Gastroesophageal sphincter (tissue), 3 donors: ENCODE results near the gene SSNA1.

Experiments used
- POLR2A ChIP-seq, 2 donors: fragments of 450-650 bp; IDR thresholded peaks; one replicate each; pipeline ENCODE4 v1.6.1; 2017; ENCODE audit warnings: antibody characterized with exemption in 2 of 2, mild to moderate bottlenecking in 2 of 2, moderate library complexity in 1 of 2
- TF ChIP-seq, protein P1 (sequence below), 4 experiments: fragments of 200-600 bp in 2 of 4; fragments of 450-650 bp in 2 of 4; sonication (generic) in 1 of 4; IDR thresholded peaks; one replicate each; pipeline ENCODE4 v1.5.1; 2017 to 2019; ENCODE audit warnings: antibody characterized with exemption in 4 of 4, mild to moderate bottlenecking in 2 of 4, moderate library complexity in 2 of 4

DNA sequence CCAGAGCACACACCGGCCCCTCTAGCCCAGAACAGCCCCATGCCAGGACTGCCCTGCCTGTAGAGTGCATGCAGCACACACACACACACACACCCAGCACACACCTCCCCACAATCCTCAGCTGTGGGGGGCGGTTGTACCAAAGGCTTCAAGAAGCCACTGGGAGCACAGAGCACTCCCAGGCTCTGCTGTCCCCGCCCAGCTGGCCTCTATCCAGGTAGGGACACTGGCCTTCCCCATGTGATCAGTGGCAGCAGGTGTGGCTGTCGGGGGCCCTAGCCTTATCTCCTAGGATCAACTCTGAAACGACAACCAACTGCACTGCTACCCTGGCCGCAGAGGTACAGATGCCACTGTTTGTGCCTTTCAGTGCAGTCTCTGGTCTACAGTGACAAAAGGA is 2.1 kb upstream of the SSNA1 start:
- TF ChIP-seq, protein P1, sequence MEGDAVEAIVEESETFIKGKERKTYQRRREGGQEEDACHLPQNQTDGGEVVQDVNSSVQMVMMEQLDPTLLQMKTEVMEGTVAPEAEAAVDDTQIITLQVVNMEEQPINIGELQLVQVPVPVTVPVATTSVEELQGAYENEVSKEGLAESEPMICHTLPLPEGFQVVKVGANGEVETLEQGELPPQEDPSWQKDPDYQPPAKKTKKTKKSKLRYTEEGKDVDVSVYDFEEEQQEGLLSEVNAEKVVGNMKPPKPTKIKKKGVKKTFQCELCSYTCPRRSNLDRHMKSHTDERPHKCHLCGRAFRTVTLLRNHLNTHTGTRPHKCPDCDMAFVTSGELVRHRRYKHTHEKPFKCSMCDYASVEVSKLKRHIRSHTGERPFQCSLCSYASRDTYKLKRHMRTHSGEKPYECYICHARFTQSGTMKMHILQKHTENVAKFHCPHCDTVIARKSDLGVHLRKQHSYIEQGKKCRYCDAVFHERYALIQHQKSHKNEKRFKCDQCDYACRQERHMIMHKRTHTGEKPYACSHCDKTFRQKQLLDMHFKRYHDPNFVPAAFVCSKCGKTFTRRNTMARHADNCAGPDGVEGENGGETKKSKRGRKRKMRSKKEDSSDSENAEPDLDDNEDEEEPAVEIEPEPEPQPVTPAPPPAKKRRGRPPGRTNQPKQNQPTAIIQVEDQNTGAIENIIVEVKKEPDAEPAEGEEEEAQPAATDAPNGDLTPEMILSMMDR (IDR thresholded peaks at IDR 0.05), result no peak
- no peak for TF ChIP-seq POLR2A (IDR thresholded peaks at IDR 0.05)
